Heart right ventricle (tissue), 16 donors: ENCODE measurements around the gene CNIH3. TPM values are rescaled to one million over a fixed set of nuclear protein-coding genes. Genes with fewer than 3 reads are reported as not detected.
A peak's percentile ranks its signal among the peaks of the same experiment; 100 is the strongest.

Experiments
- ATAC-seq, 8 donors: fragments of 200-7000 bp; cut with Tn5 transposase; one replicate each; pipeline ENCODE4 v1.9.1; 2020; ENCODE audit warnings: mild to moderate bottlenecking in 8 of 8, moderate library complexity in 8 of 8, moderate number of reproducible peaks in 1 of 8
- DNase-seq, 2 donors: peaks; one replicate each; pipeline ENCODE4 v3.0.0-alpha.2; 2020
- H3K27ac ChIP-seq, 10 donors: fragments of 200-600 bp; sonication (generic) in 2 of 10; one replicate each; pipeline versions ENCODE4 v1.5.0 to v1.8.0; 2020 to 2022; ENCODE audit warnings: mild to moderate bottlenecking in 3 of 10
- H3K27me3 ChIP-seq, 7 donors: fragments of 200-600 bp; one replicate each; pipeline ENCODE4 v1.8.0; 2021 to 2022; ENCODE audit warnings: mild to moderate bottlenecking in 2 of 7
- H3K36me3 ChIP-seq, 9 donors: fragments of 200-600 bp; sonication (generic) in 1 of 9; one replicate each; pipeline versions ENCODE4 v1.5.0 to v1.8.0; 2020 to 2022; ENCODE audit warnings: mild to moderate bottlenecking in 2 of 9
- H3K4me1 ChIP-seq, 9 donors: fragments of 200-600 bp; sonication (generic) in 1 of 9; one replicate each; pipeline versions ENCODE4 v1.5.0 to v1.8.0; 2020 to 2022; ENCODE audit warnings: mild to moderate bottlenecking in 4 of 9
- H3K4me3 ChIP-seq, 10 donors: fragments of 200-600 bp; sonication (generic) in 2 of 10; one replicate each; pipeline versions ENCODE4 v1.5.0 to v1.8.0; 2020 to 2022; ENCODE audit warnings: mild to moderate bottlenecking in 7 of 10, moderate library complexity in 2 of 10
- H3K9me3 ChIP-seq, 11 donors: fragments of 200-600 bp in 10 of 11; sonication (generic) in 2 of 11; one replicate each; pipeline versions ENCODE4 v1.5.0 to v1.8.0; 2013 to 2022; ENCODE audit warnings: mild to moderate bottlenecking in 2 of 11, control low read depth in 1 of 11, moderate library complexity in 1 of 11
- WGBS, 2 donors: extraction: QIAGEN DNeasy Blood & Tissue Kit; methylation state at CpG; one replicate each; pipeline ENCODE4 v1.1.7; 2013; ENCODE audit warnings: inconsistent platforms in 1 of 2; 5-methylcytosine and 5-hydroxymethylcytosine counted together
- intact Hi-C, 10 donors: fragments of 100-400 bp; cut with DNase I; formaldehyde crosslinking; loops; one replicate each; pipeline versions ENCODE4 v1.11.1 to v1.14.2; 2022
- polyA plus RNA-seq, 2 donors: library from polyadenylated mRNA; stranded (reverse); fragments of 200-250 nt; gene quantifications; one replicate each; pipeline ENCODE4 v1.2.3, GENCODE V29; 2013
- total RNA-seq, 10 donors: library from RNA; stranded (reverse); fragmentation: NEBNext Ultra II Directional in 3 of 10; extraction: Animal tissue kit (Norgen Biotek cat#: 25700) in 3 of 10; gene quantifications; one replicate each; pipeline versions ENCODE4 v1.2.1 to v1.2.4, GENCODE V29; 2021 to 2023
- TF ChIP-seq, protein P1 (sequence below), 9 donors: fragments of 200-600 bp; sonication (generic) in 2 of 9; IDR thresholded peaks; one replicate each; pipeline versions ENCODE4 v1.5.0 to v1.8.0; 2021 to 2022; ENCODE audit warnings: antibody characterized with exemption in 9 of 9, mild to moderate bottlenecking in 5 of 9, moderate library complexity in 1 of 9
- donor health status: Arrhythmogenic right ventricular cardiomyopathy.
- donor health status: ischemic (EF 13 %, LVEDD 7.1; RV severe dilation, severe dysfunction).
- donor health status: healthy with polysubstance abuse.
- donor health status: DM: no; HTN: yes; CAD: no.
- donor health status: DM: no; HTN: no; CAD: no.
- donor health status: ischemic (EF 25% LVEDD 6.9; RV normal size, moderate dysfunction).
- donor health status: ischemic (EF 25% LVEDD 5.7; RV mildly dilated, moderate dysfunction).
- donor health status: healthy.
- donor health status: DM: yes; HTN: yes; CAD: no.
- donor health status: Ischemic cardiomyopathy.
- donor health status: ischemic (EF 35%, LVEDD 5.7; RV mildly dilated, moderate dysfunction).
- donor health status: nonischemic (EF 11% LVEDD 7.7; RV severe dilation, severe dysfunction).
- donor health status: DM: yes; HTN: yes; CAD: no.
- donor health status: PGD.
- donor health status: ischemic (EF 29% LVEDD 5.4; RV normal size, mild dysfunction).
- donor health status: nonischemic (EF 23%, LVEDD 6.1; RV moderate dilation, normal function).

The CNIH3 gene
- total and polyA plus RNA-seq, 12 donors, result 0.28 to 1.8 (median 0.83) TPM

GRCh38 chr1:224736619-224737352 is 120.7 kb downstream of the CNIH3 start:
- TF ChIP-seq, protein P1, sequence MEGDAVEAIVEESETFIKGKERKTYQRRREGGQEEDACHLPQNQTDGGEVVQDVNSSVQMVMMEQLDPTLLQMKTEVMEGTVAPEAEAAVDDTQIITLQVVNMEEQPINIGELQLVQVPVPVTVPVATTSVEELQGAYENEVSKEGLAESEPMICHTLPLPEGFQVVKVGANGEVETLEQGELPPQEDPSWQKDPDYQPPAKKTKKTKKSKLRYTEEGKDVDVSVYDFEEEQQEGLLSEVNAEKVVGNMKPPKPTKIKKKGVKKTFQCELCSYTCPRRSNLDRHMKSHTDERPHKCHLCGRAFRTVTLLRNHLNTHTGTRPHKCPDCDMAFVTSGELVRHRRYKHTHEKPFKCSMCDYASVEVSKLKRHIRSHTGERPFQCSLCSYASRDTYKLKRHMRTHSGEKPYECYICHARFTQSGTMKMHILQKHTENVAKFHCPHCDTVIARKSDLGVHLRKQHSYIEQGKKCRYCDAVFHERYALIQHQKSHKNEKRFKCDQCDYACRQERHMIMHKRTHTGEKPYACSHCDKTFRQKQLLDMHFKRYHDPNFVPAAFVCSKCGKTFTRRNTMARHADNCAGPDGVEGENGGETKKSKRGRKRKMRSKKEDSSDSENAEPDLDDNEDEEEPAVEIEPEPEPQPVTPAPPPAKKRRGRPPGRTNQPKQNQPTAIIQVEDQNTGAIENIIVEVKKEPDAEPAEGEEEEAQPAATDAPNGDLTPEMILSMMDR (IDR thresholded peaks at IDR 0.05), result no peak
- peak overlapping the region in 6 of 10 donors; percentile 16 to 68 (median 43) for H3K27ac ChIP-seq
- H3K27me3 ChIP-seq, result peaks cover 0 to 5% (median 0%) of the 10 kb centered on the region in 7 donors
- WGBS, 2 donors, result 27 to 28% methylated on average over 16 of the region's 16 CpGs
- peaks cover 4 to 41% (median 26%) of the 10 kb centered on the region in 9 donors for H3K4me1 ChIP-seq
- peak; percentile 16 to 20 for DNase-seq
- peak overlapping the region in 1 of 10 donors; percentile 9 for H3K4me3 ChIP-seq
- H3K36me3 ChIP-seq, result no peaks in the 10 kb centered on the region
- intact Hi-C loops, result loop anchor here in 1 of 10 donors (1.0 kb wide), 1 partner anchor 46 kb away; no protein-coding TSS in a partner anchor
- ATAC-seq, result peak; percentile 46 to 74 (median 62)
- H3K9me3 ChIP-seq, result no peaks in the 10 kb centered on the region

DNA sequence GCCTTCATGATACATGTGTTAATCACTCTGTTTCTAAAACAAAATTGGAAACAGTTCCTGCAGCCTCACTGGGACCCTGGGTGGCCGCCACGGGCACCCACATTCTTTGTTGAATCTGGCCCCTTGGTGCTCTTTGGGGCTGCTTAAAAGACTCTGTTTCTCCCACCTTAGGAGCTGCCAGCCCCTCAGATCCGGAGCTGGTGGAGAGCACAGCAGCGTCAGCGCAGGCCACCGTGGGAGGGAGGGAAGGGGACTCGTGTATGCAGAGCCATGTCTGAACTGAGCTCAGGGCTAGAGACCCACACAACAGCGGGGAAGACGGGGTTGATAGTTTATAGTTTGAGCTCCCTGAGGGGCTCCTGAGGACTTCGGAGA is 121.2 kb downstream of the CNIH3 start:
- Histone ChIP-seq H3K27ac (peak overlapping the region in 6 of 10 donors; percentile 25 to 68 (median 43)), H3K36me3 (no peaks in the 10 kb centered on the region), H3K4me3 (peak overlapping the region in 1 of 10 donors; percentile 9), H3K9me3 (no peaks in the 10 kb centered on the region), H3K4me1 (peaks cover 4 to 38% (median 26%) of the 10 kb centered on the region in 9 donors), H3K27me3 (peaks cover 0 to 5% (median 0%) of the 10 kb centered on the region in 7 donors)
- ATAC-seq, result peak in 2 of 8 donors; percentile 2 to 17
- TF ChIP-seq, protein P1 (IDR thresholded peaks at IDR 0.05), result no peak
- 48 to 49% methylated on average over 10 of the region's 10 CpGs for WGBS, 2 donors
- no peak for DNase-seq
- intact Hi-C loops, result no loop called here

- Histone ChIP-seq H3K27me3 (peaks cover 0 to 5% (median 0%) of the 10 kb centered on the region in 7 donors), H3K4me1 (peaks cover 0 to 20% (median 16%) of the 10 kb centered on the region in 9 donors), H3K4me3 (no peak overlapping the region), H3K27ac (no peak overlapping the region), H3K9me3 (no peaks in the 10 kb centered on the region), H3K36me3 (no peaks in the 10 kb centered on the region)
- TF ChIP-seq, protein P1 (IDR thresholded peaks at IDR 0.05), result no peak
- intact Hi-C loops, result no loop called here
- no peak for ATAC-seq
- DNase-seq, result no peak
- 80 to 82% methylated on average over 12 of the region's 12 CpGs for WGBS, 2 donors
Observed at GRCh38 chr1:224739303-224739996, 123.3 kb downstream of the CNIH3 start.

GRCh38 chr1:224739997-224740684 is 124.0 kb downstream of the CNIH3 start:
- 81 to 83% methylated on average over 7 of the region's 7 CpGs for WGBS, 2 donors
- TF ChIP-seq, protein P1 (IDR thresholded peaks at IDR 0.05), result no peak

More at GRCh38 chr1:224739997-224740684, 124.0 kb downstream of the CNIH3 start:
- Histone ChIP-seq H3K27me3 (peaks cover 0 to 5% (median 0%) of the 10 kb centered on the region in 7 donors), H3K4me3 (no peak overlapping the region), H3K27ac (no peak overlapping the region), H3K9me3 (no peaks in the 10 kb centered on the region), H3K4me1 (peaks cover 0 to 20% (median 16%) of the 10 kb centered on the region in 9 donors), H3K36me3 (no peaks in the 10 kb centered on the region)
- ATAC-seq (no peak), DNase-seq (no peak)
- intact Hi-C loops, result no loop called here
